H1 (cell line): ENCODE data around the gene GATB. TPM values are rescaled to one million over a fixed set of nuclear protein-coding genes. Genes with fewer than 3 reads are reported as not detected.

Experiments
- CTCF ChIA-PET: fragments of 300-600 bp; sonication (Branson Sonifier 250); formaldehyde crosslinking; loops from one replicate; lab custom pipeline; 2021; ENCODE audit not compliant: partially characterized antibody; lab: Charles Lee
- POLR2A ChIA-PET: fragments of 300-600 bp; sonication (Branson Sonifier 250); formaldehyde crosslinking; loops from one replicate; lab custom pipeline; 2021; ENCODE audit warnings: inconsistent platforms; ENCODE audit not compliant: partially characterized antibody; lab: Charles Lee
- DNase-seq, 2 experiments: peaks; one replicate each; pipeline versions ENCODE4 v3.0.0 to v3.0.0-alpha.2; 2010 to 2022; ENCODE audit warnings: low spot score in 2 of 2, low read depth in 1 of 2, mixed read lengths in 1 of 2
- FAIRE-seq: peaks from 2 replicates; lab custom pipeline; 2011; peaks lifted over from hg19 to GRCh38; lab: Jason Lieb, UNC
- H2AFZ ChIP-seq: 2 replicates; pipeline ENCODE4 v1.8.1; 2012; ENCODE audit warnings: low read length, inconsistent platforms
- H2AK5ac ChIP-seq: 2 replicates; pipeline ENCODE4 v1.6.1; 2013; ENCODE audit warnings: low read depth, low read length
- H2BK120ac ChIP-seq: replicated peaks from 2 replicates; pipeline ENCODE3; 2013; ENCODE audit warnings: low read depth, low read length, inconsistent platforms
- H2BK12ac ChIP-seq: 2 replicates; pipeline ENCODE4 v1.6.1; 2013; ENCODE audit warnings: low read depth, low read length
- H2BK15ac ChIP-seq: 2 replicates; pipeline ENCODE4 v1.6.1; 2013; ENCODE audit warnings: low read length
- H2BK20ac ChIP-seq: 2 replicates; pipeline ENCODE4 v1.6.1; 2013; ENCODE audit warnings: low read length
- H2BK5ac ChIP-seq: 2 replicates; pipeline ENCODE4 v1.6.1; 2013; ENCODE audit warnings: low read depth, low read length
- H3K14ac ChIP-seq: 2 replicates; pipeline ENCODE4 v1.6.1; 2013; ENCODE audit warnings: inconsistent platforms; ENCODE audit not compliant: insufficient read length
- H3K18ac ChIP-seq: 2 replicates; pipeline ENCODE4 v1.6.1; 2013; ENCODE audit warnings: low read length; ENCODE audit errors: extremely low read depth
- H3K23ac ChIP-seq: 2 replicates; pipeline ENCODE4 v1.6.1; 2013; ENCODE audit warnings: inconsistent platforms; ENCODE audit not compliant: insufficient read length
- H3K23me2 ChIP-seq: 2 replicates; pipeline ENCODE4 v1.6.1; 2013; ENCODE audit warnings: low read depth, low read length
- H3K27ac ChIP-seq: 2 replicates; pipeline ENCODE4 v1.6.1; 2011; ENCODE audit warnings: low read depth, low read length, inconsistent platforms
- H3K27me3 ChIP-seq, 4 experiments: replicated peaks in 1 of 4; 1 replicate in 1 of 4; 2 replicates in 3 of 4; pipeline versions ENCODE4 v1.6.1 to v1.8.1; 2011 to 2013; ENCODE audit warnings: low read length in 3 of 4, mild to moderate bottlenecking in 3 of 4, inconsistent platforms in 2 of 4, mixed read lengths in 2 of 4, moderate library complexity in 1 of 4; ENCODE audit not compliant: control insufficient read depth in 3 of 4, insufficient read depth in 3 of 4; ENCODE audit errors: extremely low read depth in 1 of 4
- H3K36me3 ChIP-seq, 4 experiments: 2 replicates each; pipeline versions ENCODE4 v1.6.1 to v1.8.1; 2011 to 2013; ENCODE audit warnings: mild to moderate bottlenecking in 4 of 4, low read length in 3 of 4, moderate library complexity in 2 of 4, control low read depth in 1 of 4, inconsistent platforms in 1 of 4; ENCODE audit not compliant: insufficient read depth in 4 of 4, control insufficient read depth in 2 of 4
- H3K4ac ChIP-seq: replicated peaks from 2 replicates; pipeline ENCODE3; 2013; ENCODE audit warnings: low read length, low read depth, mixed read lengths, inconsistent platforms; ENCODE audit not compliant: insufficient read length
- H3K4me1 ChIP-seq, 4 experiments: replicated peaks in 1 of 4; 1 replicate in 1 of 4; 2 replicates in 3 of 4; pipeline versions ENCODE4 v1.6.1 to v1.8.1; 2011 to 2013; ENCODE audit warnings: low read length in 3 of 4, inconsistent platforms in 2 of 4, mixed read lengths in 1 of 4; ENCODE audit not compliant: insufficient read depth in 4 of 4, control insufficient read depth in 3 of 4
- H3K4me2 ChIP-seq, 2 experiments: 2 replicates each; pipeline versions ENCODE4 v1.6.1 to v1.8.1; 2011 to 2013; ENCODE audit warnings: low read depth in 2 of 2, low read length in 2 of 2, control low read depth in 1 of 2, inconsistent platforms in 1 of 2, mild to moderate bottlenecking in 1 of 2; ENCODE audit not compliant: insufficient read depth in 1 of 2
- H3K4me3 ChIP-seq, 4 experiments: fragments of 200-600, 300-600 bp in 1 of 4; sonication (generic), shearing (Covaris generic), sonication (Bioruptor Twin) in 1 of 4; 2 replicates each; pipeline versions ENCODE4 v1.5.1 to v1.8.1; 2011 to 2016; ENCODE audit warnings: low read length in 4 of 4, low read depth in 3 of 4, control low read depth in 2 of 4, inconsistent platforms in 2 of 4, mild to moderate bottlenecking in 2 of 4, mixed read lengths in 1 of 4, moderate library complexity in 1 of 4; ENCODE audit not compliant: insufficient read depth in 2 of 4; ENCODE audit errors: extremely low read depth in 1 of 4
- H3K56ac ChIP-seq: replicated peaks from 2 replicates; pipeline ENCODE3; 2013; ENCODE audit warnings: low read depth, mild to moderate bottlenecking, mixed read lengths, low read length, inconsistent platforms; ENCODE audit not compliant: insufficient read length
- H3K79me1 ChIP-seq: 2 replicates; pipeline ENCODE4 v1.6.1; 2013; ENCODE audit warnings: low read depth, low read length, control low read depth
- H3K79me2 ChIP-seq, 2 experiments: 2 replicates each; pipeline versions ENCODE4 v1.6.1 to v1.8.1; 2012 to 2013; ENCODE audit warnings: low read length in 2 of 2, mild to moderate bottlenecking in 2 of 2, inconsistent platforms in 1 of 2; ENCODE audit not compliant: insufficient read depth in 2 of 2, control insufficient read depth in 1 of 2
- H3K9ac ChIP-seq, 4 experiments: replicated peaks in 1 of 4; 1 replicate in 1 of 4; 2 replicates in 3 of 4; pipeline versions ENCODE4 v1.6.1 to v1.8.1; 2011 to 2013; ENCODE audit warnings: low read depth in 3 of 4, low read length in 3 of 4, control low read depth in 2 of 4, mild to moderate bottlenecking in 2 of 4, moderate library complexity in 2 of 4, inconsistent platforms in 1 of 4; ENCODE audit errors: extremely low read depth in 1 of 4
- H3K9me3 ChIP-seq, 2 experiments: 2 replicates each; pipeline versions ENCODE4 v1.6.1 to v1.8.1; 2012 to 2013; ENCODE audit warnings: mild to moderate bottlenecking in 2 of 2, moderate library complexity in 2 of 2, control low read depth in 1 of 2, inconsistent platforms in 1 of 2, low read depth in 1 of 2, low read length in 1 of 2, mixed read lengths in 1 of 2; ENCODE audit not compliant: insufficient read depth in 2 of 2
- H4K20me1 ChIP-seq, 2 experiments: replicated peaks in 1 of 2; 2 replicates each; pipeline versions ENCODE3 to v1.8.1; 2011 to 2013; ENCODE audit warnings: inconsistent platforms in 2 of 2, low read length in 2 of 2, mild to moderate bottlenecking in 1 of 2; ENCODE audit not compliant: insufficient read depth in 2 of 2, control insufficient read depth in 1 of 2
- H4K5ac ChIP-seq: 2 replicates; pipeline ENCODE4 v1.6.1; 2013; ENCODE audit warnings: low read length, low read depth, mixed read lengths, inconsistent platforms; ENCODE audit not compliant: insufficient read length
- H4K8ac ChIP-seq: 2 replicates; pipeline ENCODE4 v1.8.0; 2013; ENCODE audit warnings: mild to moderate bottlenecking, moderate library complexity, low read length, inconsistent platforms; ENCODE audit not compliant: insufficient read depth; ENCODE audit errors: extremely low read depth
- H4K91ac ChIP-seq: replicated peaks from 2 replicates; pipeline ENCODE3; 2013; ENCODE audit warnings: low read length, mixed read lengths, inconsistent platforms; ENCODE audit not compliant: insufficient read length
- HDAC2 ChIP-seq, 2 experiments: fragments of 300-600 bp in 1 of 2; sonication (generic) in 1 of 2; IDR thresholded peaks; 2 replicates each; pipeline ENCODE4 v1.6.1; 2011 to 2012; ENCODE audit warnings: low read depth in 2 of 2, low read length in 2 of 2, mild to moderate bottlenecking in 2 of 2, moderate library complexity in 2 of 2, borderline replicate concordance in 1 of 2, inconsistent platforms in 1 of 2
- PHF8 ChIP-seq: fragments of 200-600 bp; sonication (generic); conservative IDR thresholded peaks from 2 replicates; pipeline ENCODE4 v1.7.1; 2012; ENCODE audit warnings: low read depth, mild to moderate bottlenecking, inconsistent platforms, low read length, moderate library complexity
- RFX5 ChIP-seq: IDR thresholded peaks from 2 replicates; pipeline ENCODE4 v1.6.1; 2011; ENCODE audit warnings: low read depth, low read length, improper control_type of control experiment, borderline replicate concordance
- SAP30 ChIP-seq: fragments of 300-600 bp; sonication (generic); IDR thresholded peaks from 2 replicates; pipeline ENCODE4 v1.7.1; 2012; ENCODE audit warnings: low read length, moderate library complexity, mild to moderate bottlenecking, inconsistent platforms; ENCODE audit not compliant: insufficient read depth, insufficient replicate concordance
- TEAD4 ChIP-seq: IDR thresholded peaks from 2 replicates; pipeline ENCODE4 v1.6.1; 2012; ENCODE audit warnings: low read depth, low read length, inconsistent platforms, mixed read lengths
- YY1 ChIP-seq: IDR thresholded peaks from 2 replicates; pipeline ENCODE4 v1.6.1; 2011; ENCODE audit warnings: low read depth, mild to moderate bottlenecking, low read length
- WGBS, 2 experiments: shearing (Covaris generic) in 1 of 2; methylation state at CpG; one replicate each; pipeline versions ENCODE4 v1.1.6 to v1.1.7; 2013 to 2015; ENCODE audit warnings: low lambda C conversion rate in 2 of 2, mixed read lengths in 2 of 2, inconsistent platforms in 1 of 2, low coverage in 1 of 2, missing lambda C conversion rate in 1 of 2; ENCODE audit not compliant: insufficient replicate concordance in 2 of 2, insufficient coverage in 1 of 2, insufficient read length in 1 of 2; ENCODE audit errors: extremely low coverage in 1 of 2, missing lambda C conversion rate in 1 of 2; 5-methylcytosine and 5-hydroxymethylcytosine counted together
- polyA plus RNA-seq, 7 experiments: library from polyadenylated mRNA; depleted of rRNA in 3 of 7; stranded (reverse) in 5 of 7; unstranded in 2 of 7; fragments of >200 nt in 5 of 7; fragments of 200-250 nt in 2 of 7; gene quantifications; 1 replicate in 5 of 7; 2 replicates in 1 of 7; 4 replicates in 1 of 7; pipeline versions ENCODE4 v1.2.1 to v1.2.3, GENCODE V29; 2011 to 2013; ENCODE audit warnings: missing spikeins in 2 of 7, mixed read lengths in 2 of 7
- total RNA-seq: library from RNA; stranded (reverse); fragmentation: NEBNext Ultra II Directional; extraction: Animal tissue kit (Norgen Biotek cat#: 25700); gene quantifications from 2 replicates; pipeline ENCODE4 v1.2.1, GENCODE V29; 2021
- TF ChIP-seq, protein P1 (sequence below): IDR thresholded peaks from 2 replicates; pipeline ENCODE4 v1.6.1; 2012; ENCODE audit warnings: low read length, inconsistent platforms

GATB gene
- total and polyA plus RNA-seq, 2 of the 8 experiments (the other 6 are each of a cell fraction or from before 2014, with no cell fraction given) = 15.3 to 18.0 TPM

GRCh38 chr4:151801547-151802516 lies 41.0 kb upstream of the GATB start:
- H3K4me3 ChIP-seq = no peak overlapping the region
- no peak overlapping the region for H4K8ac ChIP-seq
- no peak overlapping the region for H2BK5ac ChIP-seq
- no peak overlapping the region for H3K4me2 ChIP-seq
- no peaks in the 10 kb centered on the region for H3K36me3 ChIP-seq
- no peak overlapping the region for H3K27ac ChIP-seq
- peaks cover 0 to 7% (median 2%) of the 10 kb centered on the region in 4 experiments; a peak in 2 of 7 replicates for H3K4me1 ChIP-seq
- H2AK5ac ChIP-seq = no peak overlapping the region
- WGBS, 2 experiments = 62% methylated on average over 15 of the region's 15 CpGs; no CpG with 5 or more reads in 1 of the 2 experiments
- H2BK20ac ChIP-seq = no peak overlapping the region
- H3K14ac ChIP-seq = no peak overlapping the region
- no peak overlapping the region for H3K18ac ChIP-seq
- no peaks in the 10 kb centered on the region for H3K23me2 ChIP-seq
- H3K4ac ChIP-seq = no peak overlapping the region
- H2BK120ac ChIP-seq = no peak overlapping the region
- ChIA-PET CTCF (interaction anchor here (0.6 to 2.9 kb wide), 39 partner anchors 9 to 1195 kb away, joined by 3 to 28 read pairs (median 3); partner anchors contain the start of gene GATB), POLR2A (interaction anchor here (0.8 to 1.7 kb wide), 2 partner anchors 13 to 31 kb away, joined by 3 read pairs; no protein-coding TSS in a partner anchor)
- FAIRE-seq = peak; percentile 52
- no peaks in the 10 kb centered on the region; a peak in 1 of 7 replicates for H3K27me3 ChIP-seq
- H4K5ac ChIP-seq = no peak overlapping the region
- no peak overlapping the region for H3K9ac ChIP-seq
- no peaks in the 10 kb centered on the region for H3K79me2 ChIP-seq
- H3K56ac ChIP-seq = no peak overlapping the region
- H3K9me3 ChIP-seq = no peaks in the 10 kb centered on the region
- DNase-seq = peak in 1 of 2 experiments; percentile 74
- no peak overlapping the region; the same call in none of the 2 replicates for H2BK12ac ChIP-seq
- no peaks in the 10 kb centered on the region for H3K79me1 ChIP-seq
- no peak overlapping the region for H2AFZ ChIP-seq
- no peak overlapping the region for H3K23ac ChIP-seq
- no peaks in the 10 kb centered on the region for H4K20me1 ChIP-seq
- no peak overlapping the region; the same call in 1 of the 2 replicates for H2BK15ac ChIP-seq
- H4K91ac ChIP-seq = no peak overlapping the region
- TF ChIP-seq SAP30 (no peak), RFX5 (no peak), TEAD4 (no peak), YY1 (peak; percentile 91), PHF8 (no peak), HDAC2 (IDR thresholded peaks at IDR 0.05; ENCODE audit: borderline replicate concordance in 1 of 2, low read depth in 2 of 2, low read length in 2 of 2) (no peak)
- TF ChIP-seq, protein P1, sequence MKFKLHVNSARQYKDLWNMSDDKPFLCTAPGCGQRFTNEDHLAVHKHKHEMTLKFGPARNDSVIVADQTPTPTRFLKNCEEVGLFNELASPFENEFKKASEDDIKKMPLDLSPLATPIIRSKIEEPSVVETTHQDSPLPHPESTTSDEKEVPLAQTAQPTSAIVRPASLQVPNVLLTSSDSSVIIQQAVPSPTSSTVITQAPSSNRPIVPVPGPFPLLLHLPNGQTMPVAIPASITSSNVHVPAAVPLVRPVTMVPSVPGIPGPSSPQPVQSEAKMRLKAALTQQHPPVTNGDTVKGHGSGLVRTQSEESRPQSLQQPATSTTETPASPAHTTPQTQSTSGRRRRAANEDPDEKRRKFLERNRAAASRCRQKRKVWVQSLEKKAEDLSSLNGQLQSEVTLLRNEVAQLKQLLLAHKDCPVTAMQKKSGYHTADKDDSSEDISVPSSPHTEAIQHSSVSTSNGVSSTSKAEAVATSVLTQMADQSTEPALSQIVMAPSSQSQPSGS = no peak
